Measurements from ENCODE around the gene USP32. TPM values are rescaled to one million over a fixed set of nuclear protein-coding genes. Genes with fewer than 3 reads are reported as not detected.
A peak's percentile ranks its signal among the peaks of the same experiment; 100 is the strongest.
"Not testable (repeated sequence)": the region's sequence is repeated elsewhere in the genome, so short reads cannot be mapped to it uniquely, and the experiment has no call there.

The USP32 gene
- polyA plus RNA-seq, 3 donors: 10.1 to 26.6 (median 16.6) TPM

DNA sequence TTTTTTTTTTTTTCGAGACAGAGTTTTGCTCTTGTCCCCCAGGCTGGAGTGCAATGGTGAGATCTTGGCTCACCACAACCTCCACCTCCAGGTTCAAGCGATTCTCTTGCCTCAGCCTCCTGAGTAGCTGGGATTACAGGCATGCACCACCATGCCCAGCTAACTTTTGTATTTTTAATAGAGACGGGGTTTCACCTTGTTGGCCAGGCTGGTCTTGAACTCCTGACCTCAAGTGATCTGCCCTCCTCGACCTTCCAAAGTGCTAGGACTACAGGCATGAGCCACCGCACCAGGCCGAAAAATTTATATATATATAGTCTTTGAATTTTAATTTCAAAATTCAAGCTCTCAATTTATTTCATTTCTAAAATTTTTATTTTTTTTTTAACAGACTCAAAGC is 36.6 kb upstream of the USP32 start:
- not testable (repeated sequence) for DNase-seq; H3K4me3 ChIP-seq (replicated peaks in 1 of 3; ENCODE audit: low read depth in 2 of 3, low read length in 3 of 3); H3K4me2 ChIP-seq (replicated peaks; ENCODE audit: extremely low read depth, low read length, poor library complexity, severe bottlenecking); H3K4me1 Mint-ChIP-seq; H3K79me2 ChIP-seq (ENCODE audit: insufficient read depth, low read length); H3K36me3 ChIP-seq (replicated peaks in 1 of 2; ENCODE audit: control insufficient read depth in 1 of 2, insufficient read depth in 2 of 2, low read length in 2 of 2); H2AFZ ChIP-seq (ENCODE audit: insufficient read depth, low read depth, low read length, poor library complexity, severe bottlenecking); H3K9ac ChIP-seq (ENCODE audit: insufficient read depth, low read length, poor library complexity, severe bottlenecking); H3K4me1 ChIP-seq (ENCODE audit: control insufficient read depth in 1 of 2, insufficient read depth in 2 of 2, low read length in 2 of 2); H3K36me3 Mint-ChIP-seq; H3K27ac ChIP-seq (ENCODE audit: low read depth in 1 of 2, low read length in 2 of 2); H3K27me3 ChIP-seq (ENCODE audit: control insufficient read depth in 2 of 2, insufficient read depth in 2 of 2, low read length in 2 of 2); H3K27ac Mint-ChIP-seq; H3K9me3 ChIP-seq (replicated peaks in 1 of 2; ENCODE audit: control insufficient read depth in 1 of 2, insufficient read depth in 1 of 2, low read length in 2 of 2); H3K27me3 Mint-ChIP-seq (ENCODE audit: low read depth in 3 of 3); H4K20me1 ChIP-seq (ENCODE audit: insufficient read depth, low read length); H3K4me3 Mint-ChIP-seq
- 100% methylated on average over 1 of the region's 6 CpGs for WGBS (ENCODE audit: insufficient coverage)
- H3K9me3 Mint-ChIP-seq: peaks cover 8 to 17% (median 14%) of the 10 kb centered on the region in 7 donors
- intact Hi-C loops (cut with micrococcal nuclease): loop anchor here in 1 of 2 donors (10.0 kb wide), 1 partner anchor 64 kb away; no protein-coding TSS in a partner anchor

DNA sequence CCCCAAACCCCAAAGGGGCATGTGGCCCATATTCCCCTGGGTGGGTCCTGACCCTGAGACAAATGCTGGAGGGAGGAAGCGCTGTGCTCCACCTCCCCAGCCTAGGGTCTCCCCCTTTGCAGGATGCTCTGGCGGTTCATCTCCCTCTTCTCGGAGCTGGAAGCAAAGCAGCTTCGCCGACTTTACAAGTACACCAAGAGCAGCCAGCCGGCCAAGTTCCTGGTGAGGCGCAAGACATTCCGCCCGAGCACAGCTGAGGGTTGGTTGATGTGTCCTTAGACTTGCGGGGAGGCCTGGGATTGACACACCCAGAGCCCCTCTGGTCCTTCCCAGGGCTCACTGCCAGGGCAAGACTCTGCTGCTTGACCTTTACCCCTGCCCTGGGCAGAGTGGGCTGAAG is 34.7 kb upstream of the USP32 start:
- Mint-ChIP-seq H3K27ac (peak overlapping the region in 1 of 7 donors; percentile 18), H3K27me3 (ENCODE audit: low read depth in 3 of 3) (peaks cover 0 to 4% (median 3%) of the 10 kb centered on the region in 3 donors), H3K4me1 (peaks cover 14% of the 10 kb centered on the region), H3K36me3 (no peaks in the 10 kb centered on the region), H3K9me3 (peaks cover 0 to under 1% (median 0%) of the 10 kb centered on the region in 7 donors), H3K4me3 (no peak overlapping the region)
- intact Hi-C loops (cut with micrococcal nuclease): loop anchor here in 1 of 2 donors (10.0 kb wide), 1 partner anchor 62 kb away; no protein-coding TSS in a partner anchor
- H2AFZ ChIP-seq (ENCODE audit: insufficient read depth, low read depth, low read length, poor library complexity, severe bottlenecking): no peak overlapping the region
- no peaks in the 10 kb centered on the region for H3K79me2 ChIP-seq (ENCODE audit: insufficient read depth, low read length)
- no peak overlapping the region for H3K27ac ChIP-seq (ENCODE audit: low read depth in 1 of 2, low read length in 2 of 2)
- 88% methylated on average over 9 of the region's 10 CpGs for WGBS (ENCODE audit: insufficient coverage)
- H3K9ac ChIP-seq (ENCODE audit: insufficient read depth, low read length, poor library complexity, severe bottlenecking): no peak overlapping the region
- no peak for DNase-seq
- no peak overlapping the region for H3K4me3 ChIP-seq (replicated peaks in 1 of 3; ENCODE audit: low read depth in 2 of 3, low read length in 3 of 3)
- H4K20me1 ChIP-seq (ENCODE audit: insufficient read depth, low read length): no peaks in the 10 kb centered on the region
- TF ChIP-seq, protein P1, sequence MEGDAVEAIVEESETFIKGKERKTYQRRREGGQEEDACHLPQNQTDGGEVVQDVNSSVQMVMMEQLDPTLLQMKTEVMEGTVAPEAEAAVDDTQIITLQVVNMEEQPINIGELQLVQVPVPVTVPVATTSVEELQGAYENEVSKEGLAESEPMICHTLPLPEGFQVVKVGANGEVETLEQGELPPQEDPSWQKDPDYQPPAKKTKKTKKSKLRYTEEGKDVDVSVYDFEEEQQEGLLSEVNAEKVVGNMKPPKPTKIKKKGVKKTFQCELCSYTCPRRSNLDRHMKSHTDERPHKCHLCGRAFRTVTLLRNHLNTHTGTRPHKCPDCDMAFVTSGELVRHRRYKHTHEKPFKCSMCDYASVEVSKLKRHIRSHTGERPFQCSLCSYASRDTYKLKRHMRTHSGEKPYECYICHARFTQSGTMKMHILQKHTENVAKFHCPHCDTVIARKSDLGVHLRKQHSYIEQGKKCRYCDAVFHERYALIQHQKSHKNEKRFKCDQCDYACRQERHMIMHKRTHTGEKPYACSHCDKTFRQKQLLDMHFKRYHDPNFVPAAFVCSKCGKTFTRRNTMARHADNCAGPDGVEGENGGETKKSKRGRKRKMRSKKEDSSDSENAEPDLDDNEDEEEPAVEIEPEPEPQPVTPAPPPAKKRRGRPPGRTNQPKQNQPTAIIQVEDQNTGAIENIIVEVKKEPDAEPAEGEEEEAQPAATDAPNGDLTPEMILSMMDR (IDR thresholded peaks at IDR 0.05): no peak
- H3K36me3 ChIP-seq (replicated peaks in 1 of 2; ENCODE audit: control insufficient read depth in 1 of 2, insufficient read depth in 2 of 2, low read length in 2 of 2): no peaks in the 10 kb centered on the region
- peaks cover 8 to 10% of the 10 kb centered on the region in 2 donors for H3K4me1 ChIP-seq (ENCODE audit: control insufficient read depth in 1 of 2, insufficient read depth in 2 of 2, low read length in 2 of 2)
- no peaks in the 10 kb centered on the region for H3K27me3 ChIP-seq (ENCODE audit: control insufficient read depth in 2 of 2, insufficient read depth in 2 of 2, low read length in 2 of 2)
- H3K9me3 ChIP-seq (replicated peaks in 1 of 2; ENCODE audit: control insufficient read depth in 1 of 2, insufficient read depth in 1 of 2, low read length in 2 of 2): no peaks in the 10 kb centered on the region
- H3K4me2 ChIP-seq (replicated peaks; ENCODE audit: extremely low read depth, low read length, poor library complexity, severe bottlenecking): no peak overlapping the region

Data from CD14-positive monocyte (primary cell).